ENCODE results near the gene WASF1. TPM values are rescaled to one million over a fixed set of nuclear protein-coding genes. Genes with fewer than 3 reads are reported as not detected.

The WASF1 gene
- total and polyA plus RNA-seq, 12 donors, result 4.7 to 23.7 (median 8.9) TPM

DNA sequence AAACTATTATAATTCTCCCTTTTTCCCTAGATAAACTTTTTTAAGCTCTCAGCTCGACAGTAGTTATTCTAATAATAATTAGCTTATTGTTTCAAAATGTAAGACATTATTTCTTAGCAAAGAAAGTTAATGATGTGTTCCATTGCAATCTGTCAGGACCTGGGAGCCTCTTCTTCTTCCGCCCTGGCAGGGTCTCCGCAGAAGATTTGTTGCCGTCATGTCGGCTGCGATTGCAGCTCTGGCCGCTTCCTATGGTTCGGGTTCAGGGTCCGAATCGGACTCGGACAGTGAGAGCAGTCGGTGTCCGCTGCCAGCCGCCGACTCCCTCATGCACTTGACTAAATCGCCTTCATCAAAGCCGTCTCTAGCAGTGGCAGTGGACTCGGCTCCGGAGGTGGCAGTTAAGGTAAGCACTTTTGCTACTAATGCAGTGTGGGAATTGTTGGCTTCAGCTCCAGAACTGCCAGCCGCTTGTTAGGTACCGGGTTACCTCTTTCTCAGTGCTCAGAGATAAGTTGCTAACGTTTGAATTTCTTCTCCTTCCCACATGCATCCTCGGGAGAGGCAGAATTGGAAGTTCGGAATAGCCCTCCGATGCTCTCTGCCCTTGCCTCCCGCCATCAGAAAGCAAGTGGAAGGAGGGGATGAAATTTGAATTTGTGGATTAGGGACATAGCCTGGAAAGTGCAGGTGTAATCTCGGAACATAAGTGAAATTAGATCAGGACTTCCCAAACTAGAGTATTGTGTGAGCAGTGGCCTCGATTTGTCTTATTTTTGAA lies 948 bp upstream of the WASF1 start, which contains the start of gene CDC40:
TSS of gene CDC40 (plus strand) at position 200 of the 781 bp plus-strand sequence. CDS start at position 218, 18 bp downstream.
- Histone ChIP-seq H3K9me3 (replicated peaks in 1 of 3) (no peaks in the 10 kb centered on the region), H3K4me3 (peak within 1 kb of the TSS; percentile 69 to 100 (median 80)), H3K27me3 (no peaks in the 10 kb centered on the region), H3K4me1 (replicated peaks in 1 of 2) (peaks cover 25 to 48% of the 10 kb centered on the region in 2 donors), H3K36me3 (replicated peaks in 1 of 2) (no peaks in the 10 kb centered on the region), H3K27ac (peak within 1 kb of the TSS in 4 of 5 donors; percentile 72 to 88 (median 83))
- 0 to 2% (median 1%) methylated on average over 23 to 28 of the region's 28 CpGs for WGBS, 4 donors
- intact Hi-C loops (cut with DNase I), result loop anchor here in 1 of 2 donors (10.0 kb wide), 1 partner anchor 214 kb away; no protein-coding TSS in a partner anchor
- peak; percentile 57 to 79 (median 67) for DNase-seq
- peak in 1 of 2 donors; percentile 60 for TF ChIP-seq POLR2A (IDR thresholded peaks at IDR 0.05)
- TF ChIP-seq, protein P1, sequence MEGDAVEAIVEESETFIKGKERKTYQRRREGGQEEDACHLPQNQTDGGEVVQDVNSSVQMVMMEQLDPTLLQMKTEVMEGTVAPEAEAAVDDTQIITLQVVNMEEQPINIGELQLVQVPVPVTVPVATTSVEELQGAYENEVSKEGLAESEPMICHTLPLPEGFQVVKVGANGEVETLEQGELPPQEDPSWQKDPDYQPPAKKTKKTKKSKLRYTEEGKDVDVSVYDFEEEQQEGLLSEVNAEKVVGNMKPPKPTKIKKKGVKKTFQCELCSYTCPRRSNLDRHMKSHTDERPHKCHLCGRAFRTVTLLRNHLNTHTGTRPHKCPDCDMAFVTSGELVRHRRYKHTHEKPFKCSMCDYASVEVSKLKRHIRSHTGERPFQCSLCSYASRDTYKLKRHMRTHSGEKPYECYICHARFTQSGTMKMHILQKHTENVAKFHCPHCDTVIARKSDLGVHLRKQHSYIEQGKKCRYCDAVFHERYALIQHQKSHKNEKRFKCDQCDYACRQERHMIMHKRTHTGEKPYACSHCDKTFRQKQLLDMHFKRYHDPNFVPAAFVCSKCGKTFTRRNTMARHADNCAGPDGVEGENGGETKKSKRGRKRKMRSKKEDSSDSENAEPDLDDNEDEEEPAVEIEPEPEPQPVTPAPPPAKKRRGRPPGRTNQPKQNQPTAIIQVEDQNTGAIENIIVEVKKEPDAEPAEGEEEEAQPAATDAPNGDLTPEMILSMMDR (IDR thresholded peaks at IDR 0.05), result no peak

DNA sequence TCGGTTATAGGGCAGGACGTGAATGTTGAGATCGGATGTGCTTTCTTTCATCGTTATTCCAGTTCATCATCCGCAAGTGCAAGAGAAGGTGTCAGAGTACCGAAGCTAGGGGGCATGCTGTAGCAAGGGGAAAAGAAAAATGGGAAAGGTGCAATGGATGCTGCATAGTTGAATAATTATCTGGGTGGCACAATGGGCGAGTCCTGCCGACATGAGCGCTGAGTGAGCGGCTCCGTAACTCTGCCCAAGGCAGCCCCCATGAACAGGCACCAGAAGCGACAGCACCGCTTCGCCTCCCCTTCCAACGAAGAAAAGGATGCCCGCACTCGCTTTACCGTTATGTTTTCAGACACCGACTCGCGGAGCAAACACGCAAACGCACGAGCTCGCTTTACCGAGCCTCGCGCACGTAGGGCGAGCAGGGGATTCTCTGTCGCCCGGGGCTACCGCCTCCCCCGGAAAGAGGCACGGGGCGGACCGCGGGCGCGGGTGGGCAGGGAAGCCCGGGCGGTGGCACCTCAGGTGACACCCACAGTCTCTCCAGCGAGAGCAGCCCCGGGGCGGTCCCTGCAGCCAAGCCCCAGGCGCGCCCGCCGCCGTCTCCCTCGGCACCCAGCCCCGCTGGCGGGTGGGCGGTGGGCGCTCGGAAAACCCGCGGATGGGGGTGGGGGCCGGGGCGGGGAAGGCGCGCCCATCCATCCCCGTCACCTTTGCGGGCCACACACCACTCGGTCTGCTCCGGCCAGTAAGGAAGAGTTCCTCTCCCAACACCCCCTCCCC lies 654 bp downstream of the WASF1 start:
- peak; percentile 40 to 73 (median 49) for DNase-seq
- intact Hi-C loops (cut with DNase I), result no loop called here
- peak overlapping the region; percentile 38 to 79 (median 58) for H3K4me3 ChIP-seq

GRCh38 chr6:110173506-110174132 lies 5.9 kb downstream of the WASF1 start:
- Histone ChIP-seq H3K27ac (peak overlapping the region in 1 of 5 donors; percentile 2), H3K9me3 (replicated peaks in 1 of 3) (no peaks in the 10 kb centered on the region), H3K36me3 (replicated peaks in 1 of 2) (no peaks in the 10 kb centered on the region), H3K27me3 (no peaks in the 10 kb centered on the region), H3K4me1 (replicated peaks in 1 of 2) (peaks cover 0 to 7% of the 10 kb centered on the region in 2 donors), H3K4me3 (no peak overlapping the region)
- TF ChIP-seq, protein P1 (IDR thresholded peaks at IDR 0.05), result no peak
- no peak for TF ChIP-seq POLR2A (IDR thresholded peaks at IDR 0.05)
- DNase-seq, result no peak
- intact Hi-C loops (cut with DNase I), result loop anchor here in 1 of 2 donors (5.0 kb wide), 1 partner anchor 214 kb away; no protein-coding TSS in a partner anchor
- 89 to 94% (median 92%) methylated on average over 4 of the region's 4 CpGs for WGBS, 4 donors

More for the DNA sequence above, 654 bp downstream of the WASF1 start:
- WGBS, 4 donors, result 0% methylated on average over 21 to 66 of the region's 66 CpGs
- Histone ChIP-seq H3K27ac (peak overlapping the region in 4 of 5 donors; percentile 24 to 82 (median 68)), H3K36me3 (replicated peaks in 1 of 2) (no peaks in the 10 kb centered on the region), H3K4me1 (replicated peaks in 1 of 2) (peaks cover 13 to 37% of the 10 kb centered on the region in 2 donors), H3K9me3 (replicated peaks in 1 of 3) (no peaks in the 10 kb centered on the region), H3K27me3 (no peaks in the 10 kb centered on the region)
- TF ChIP-seq POLR2A (IDR thresholded peaks at IDR 0.05), result no peak
- TF ChIP-seq, protein P1 (IDR thresholded peaks at IDR 0.05), result peak; percentile 42 to 85 (median 59)

Data from adrenal gland (tissue), 12 donors.